Glutamatergic neuron (in vitro differentiated cells): ENCODE data around the gene STK39. TPM values are rescaled to one million over a fixed set of nuclear protein-coding genes. Genes with fewer than 3 reads are reported as not detected.

ENCODE experiments used
- DNase-seq: peaks from one replicate; pipeline ENCODE4 v3.0.0; 2022
- H3K27ac Mint-ChIP-seq: one replicate; pipeline ENCODE4 v1.8.0; 2020; ENCODE audit warnings: mild to moderate bottlenecking, mixed read lengths, inconsistent platforms; ENCODE audit not compliant: unreplicated experiment
- H3K27me3 Mint-ChIP-seq: one replicate; pipeline ENCODE4 v1.8.0; 2020; ENCODE audit warnings: mild to moderate bottlenecking, moderate library complexity, mixed read lengths, inconsistent platforms; ENCODE audit not compliant: unreplicated experiment
- H3K36me3 Mint-ChIP-seq: one replicate; pipeline ENCODE4 v1.8.0; 2020; ENCODE audit warnings: mild to moderate bottlenecking, mixed read lengths, inconsistent platforms; ENCODE audit not compliant: unreplicated experiment
- H3K4me1 Mint-ChIP-seq: one replicate; pipeline ENCODE4 v1.8.0; 2020; ENCODE audit warnings: mild to moderate bottlenecking, low read depth, mixed read lengths, inconsistent platforms; ENCODE audit not compliant: unreplicated experiment
- H3K4me3 Mint-ChIP-seq: one replicate; pipeline ENCODE4 v1.8.0; 2020; ENCODE audit warnings: mild to moderate bottlenecking, mixed read lengths, inconsistent platforms; ENCODE audit not compliant: unreplicated experiment
- H3K9me3 Mint-ChIP-seq: one replicate; pipeline ENCODE4 v1.8.0; 2020; ENCODE audit warnings: mild to moderate bottlenecking, moderate library complexity, mixed read lengths, inconsistent platforms; ENCODE audit not compliant: unreplicated experiment
- CTCF ChIP-seq: fragments of 200-600 bp; sonication (generic); IDR thresholded peaks from one replicate; pipeline ENCODE4 v1.5.0; 2021; ENCODE audit not compliant: partially characterized antibody, unreplicated experiment
- total RNA-seq: library from RNA; stranded (reverse); fragmentation: NEBNext Ultra II Directional; extraction: Animal tissue kit (Norgen Biotek cat#: 25700); gene quantifications from one replicate; pipeline ENCODE4 v1.2.1, GENCODE V29; 2021; ENCODE audit not compliant: unreplicated experiment

The STK39 gene
- total RNA-seq, 1 donor from 2014 or later: 35.9 TPM

- H3K27me3 Mint-ChIP-seq: no peaks in the 10 kb centered on the region
- H3K4me3 Mint-ChIP-seq: no peak overlapping the region
- no peak for DNase-seq
- TF ChIP-seq CTCF: no peak
- peaks cover 2% of the 10 kb centered on the region for H3K9me3 Mint-ChIP-seq
- peaks cover 35% of the 10 kb centered on the region for H3K4me1 Mint-ChIP-seq
- H3K27ac Mint-ChIP-seq: no peak overlapping the region
- no peaks in the 10 kb centered on the region for H3K36me3 Mint-ChIP-seq
Observed at GRCh38 chr2:168190590-168191336, 56.6 kb downstream of the STK39 start.

- H3K4me1 Mint-ChIP-seq: peaks cover 31% of the 10 kb centered on the region
- H3K9me3 Mint-ChIP-seq: peaks cover 2% of the 10 kb centered on the region
- H3K36me3 Mint-ChIP-seq: no peaks in the 10 kb centered on the region
- H3K27ac Mint-ChIP-seq: no peak overlapping the region
- no peak overlapping the region for H3K4me3 Mint-ChIP-seq
- DNase-seq: no peak
- no peaks in the 10 kb centered on the region for H3K27me3 Mint-ChIP-seq
- TF ChIP-seq CTCF: no peak
Observed at GRCh38 chr2:168189835-168190569, 57.4 kb downstream of the STK39 start.

- Mint-ChIP-seq H3K27ac (no peak overlapping the region), H3K4me1 (peaks cover 22% of the 10 kb centered on the region), H3K27me3 (no peaks in the 10 kb centered on the region), H3K36me3 (no peaks in the 10 kb centered on the region), H3K4me3 (no peak overlapping the region), H3K9me3 (peaks cover 2% of the 10 kb centered on the region)
- no peak for TF ChIP-seq CTCF
- DNase-seq: no peak
Observed at GRCh38 chr2:168188002-168188401, 59.4 kb downstream of the STK39 start.

GRCh38 chr2:168186452-168186851, 60.9 kb downstream of the STK39 start:
- Mint-ChIP-seq H3K27ac (no peak overlapping the region), H3K27me3 (no peaks in the 10 kb centered on the region), H3K4me3 (no peak overlapping the region), H3K9me3 (peaks cover 2% of the 10 kb centered on the region), H3K4me1 (peaks cover 14% of the 10 kb centered on the region), H3K36me3 (peaks cover 6% of the 10 kb centered on the region)
- TF ChIP-seq CTCF: no peak
- no peak for DNase-seq
